HepG2 (cell line): ENCODE results near the gene ADAMTS17. TPM values are rescaled to one million over a fixed set of nuclear protein-coding genes. Genes with fewer than 3 reads are reported as not detected.
A peak's percentile ranks its signal among the peaks of the same experiment; 100 is the strongest.

Source experiments
- ATAC-seq: fragments of 200-7000 bp; cut with Tn5 transposase; 3 replicates; pipeline ENCODE4 v1.9.1; 2020; ENCODE audit warnings: mild to moderate bottlenecking, moderate library complexity
- BruUV-seq: library from RNA; stranded (reverse); fragments of 400-500 nt; replicated peaks from 2 replicates; lab custom pipeline; 2021; lab: Mats Ljungman, UMichigan
- CTCF ChIA-PET: fragments of 300-600 bp; formaldehyde crosslinking; extraction: SDS; loops from one replicate; lab custom pipeline; 2021; ENCODE audit warnings: low total read pairs, inconsistent platforms, low intra/inter-chr PET ratio; lab: Yijun Ruan, JAX
- POLR2A ChIA-PET: fragments of 350-600 bp; sonication (Branson Sonifier 250); formaldehyde crosslinking; loops from one replicate; lab custom pipeline; 2020; ENCODE audit warnings: antibody characterized with exemption, inconsistent platforms; lab: Yijun Ruan, JAX
- DNase-seq: peaks from one replicate; pipeline ENCODE4 v3.0.0-alpha.2; 2015; ENCODE audit warnings: low spot score
- FAIRE-seq: peaks from 3 replicates; lab custom pipeline; 2011; peaks lifted over from hg19 to GRCh38; lab: Jason Lieb, UNC
- H2AFZ ChIP-seq: one replicate; pipeline ENCODE4 v1.6.1; 2011; ENCODE audit warnings: low read length, inconsistent platforms
- H3K27ac ChIP-seq: fragments of 300-600 bp; 3 replicates; pipeline ENCODE4 v1.8.0; 2011; ENCODE audit warnings: mixed run types, mild to moderate bottlenecking, mixed read lengths, low read length, inconsistent platforms; ENCODE audit not compliant: insufficient read depth; ENCODE audit errors: extremely low read length
- H3K27me3 ChIP-seq, 2 experiments: fragments of 200-600 bp in 1 of 2; 2 replicates in 1 of 2; 3 replicates in 1 of 2; pipeline versions ENCODE4 v1.6.0 to v1.8.0; 2011; ENCODE audit warnings: low read length in 2 of 2, mild to moderate bottlenecking in 2 of 2, moderate library complexity in 2 of 2, inconsistent platforms in 1 of 2; ENCODE audit not compliant: insufficient read depth in 2 of 2, control insufficient read depth in 1 of 2
- H3K36me3 ChIP-seq, 2 experiments: fragments of 200-600 bp in 1 of 2; replicated peaks in 1 of 2; 2 replicates in 1 of 2; 3 replicates in 1 of 2; pipeline versions ENCODE4 v1.5.1 to v1.8.0; 2011; ENCODE audit warnings: low read length in 2 of 2, inconsistent platforms in 1 of 2; ENCODE audit not compliant: insufficient read depth in 2 of 2, control insufficient read depth in 1 of 2
- H3K4me1 ChIP-seq: 2 replicates; pipeline ENCODE4 v1.5.1; 2012; ENCODE audit warnings: low read length, inconsistent platforms; ENCODE audit not compliant: insufficient read depth
- H3K4me2 ChIP-seq: 2 replicates; pipeline ENCODE4 v1.6.0; 2011; ENCODE audit warnings: low read depth, low read length, inconsistent platforms
- H3K4me3 ChIP-seq, 3 experiments: fragments of 200-600 bp in 1 of 3; sonication (generic), shearing (Covaris generic) in 1 of 3; replicated peaks in 1 of 3; 2 replicates each; pipeline ENCODE4 v1.5.1; 2011 to 2016; ENCODE audit warnings: low read length in 3 of 3, inconsistent platforms in 2 of 3, low read depth in 2 of 3, mild to moderate bottlenecking in 2 of 3, control low read depth in 1 of 3, mixed read lengths in 1 of 3; ENCODE audit not compliant: insufficient read depth in 1 of 3
- H3K79me2 ChIP-seq: one replicate; pipeline ENCODE4 v1.6.1; 2011; ENCODE audit warnings: low read length, inconsistent platforms; ENCODE audit not compliant: insufficient read depth
- H3K9ac ChIP-seq: 2 replicates; pipeline ENCODE4 v1.6.0; 2011; ENCODE audit warnings: mild to moderate bottlenecking, low read depth, low read length, inconsistent platforms; ENCODE audit not compliant: insufficient read depth
- H3K9me3 ChIP-seq: 2 replicates; pipeline ENCODE4 v1.5.1; 2012; ENCODE audit warnings: mild to moderate bottlenecking, low read length
- H4K20me1 ChIP-seq: 2 replicates; pipeline ENCODE4 v1.6.0; 2011; ENCODE audit warnings: inconsistent platforms, mild to moderate bottlenecking, low read length, moderate library complexity; ENCODE audit not compliant: insufficient read depth
- ATF7-NPFF ChIP-seq: sonication (generic); formaldehyde crosslinking; IDR thresholded peaks from 2 replicates; pipeline ENCODE4 v1.8.1; 2023; ENCODE audit warnings: mild to moderate bottlenecking, low read depth, missing genetic modification reagents, moderate library complexity
- ERF ChIP-seq: IDR thresholded peaks from 2 replicates; pipeline ENCODE4 v1.6.1; 2018; ENCODE audit warnings: missing biosample characterization, missing genetic modification reagents
- MNT ChIP-seq: fragments of 450-650 bp; IDR thresholded peaks from 2 replicates; pipeline ENCODE4 v1.6.1; 2016
- MZF1 ChIP-seq: sonication (generic); formaldehyde crosslinking; IDR thresholded peaks from 2 replicates; pipeline ENCODE4 v1.8.1; 2023; ENCODE audit warnings: mild to moderate bottlenecking, missing genetic modification reagents, borderline replicate concordance
- PAF1 ChIP-seq: IDR thresholded peaks from 2 replicates; pipeline ENCODE4 v1.6.1; 2016; ENCODE audit warnings: missing genetic modification reagents, missing compliant biosample characterization
- PAWR ChIP-seq: sonication (generic); formaldehyde crosslinking; IDR thresholded peaks from 2 replicates; pipeline ENCODE4 v1.4.0; 2020; ENCODE audit warnings: missing genetic modification reagents, mild to moderate bottlenecking, borderline replicate concordance
- RFXAP ChIP-seq: sonication (generic); formaldehyde crosslinking; IDR thresholded peaks from 2 replicates; pipeline ENCODE4 v1.4.0; 2020; ENCODE audit warnings: missing genetic modification reagents, borderline replicate concordance
- STAT6 ChIP-seq: sonication (generic); formaldehyde crosslinking; IDR thresholded peaks from 2 replicates; pipeline ENCODE4 v1.4.0; 2020; ENCODE audit warnings: missing genetic modification reagents, mild to moderate bottlenecking, borderline replicate concordance
- ZKSCAN5 ChIP-seq: sonication (generic); formaldehyde crosslinking; IDR thresholded peaks from 2 replicates; pipeline ENCODE4 v1.5.1; 2020; ENCODE audit warnings: mild to moderate bottlenecking, missing genetic modification reagents
- ZNF225 ChIP-seq: sonication (generic); formaldehyde crosslinking; IDR thresholded peaks from 2 replicates; pipeline ENCODE4 v1.4.0; 2020; ENCODE audit warnings: mild to moderate bottlenecking, missing genetic modification reagents
- ZNF382 ChIP-seq: sonication (generic); formaldehyde crosslinking; IDR thresholded peaks from 2 replicates; pipeline ENCODE4 v1.5.0; 2020; ENCODE audit warnings: missing genetic modification reagents, mild to moderate bottlenecking, borderline replicate concordance
- ZNF383 ChIP-seq: sonication (generic); formaldehyde crosslinking; IDR thresholded peaks from 2 replicates; pipeline ENCODE4 v1.4.0; 2020; ENCODE audit warnings: missing genetic modification reagents, mild to moderate bottlenecking, borderline replicate concordance
- WGBS: methylation state at CpG from one replicate; pipeline ENCODE4 v1.1.6; 2017; ENCODE audit warnings: low lambda C conversion rate; 5-methylcytosine and 5-hydroxymethylcytosine counted together
- in situ Hi-C: cut with HindIII; loops from 2 replicates; pipeline ENCODE4 v1.10.0; 2017; ENCODE audit warnings: low pct_unique_long_range_greater_than_20kb; ENCODE audit not compliant: extremely low pct_ligation_motif_present
- intact Hi-C: fragments of 100-400 bp; cut with micrococcal nuclease; formaldehyde crosslinking; loops from one replicate; pipeline ENCODE4 v1.10.0; 2022; ENCODE audit not compliant: unreplicated experiment
- polyA plus RNA-seq, 8 experiments: library from polyadenylated mRNA; depleted of rRNA in 3 of 8; stranded (reverse) in 7 of 8; unstranded in 1 of 8; fragments of >200 nt; fragmentation: Illumina TruSeq in 4 of 8; extraction: Trizol in 4 of 8; gene quantifications; 2 replicates each; pipeline versions ENCODE4 v1.2.1 to v1.2.3, GENCODE V29; 2011 to 2016; ENCODE audit warnings: low read depth in 4 of 8, missing spikeins in 1 of 8, mixed read lengths in 1 of 8; ENCODE audit not compliant: insufficient read depth in 1 of 8
- total RNA-seq, 5 experiments: library from RNA; depleted of rRNA; stranded (reverse); fragments of >200 nt; fragmentation: Illumina TruSeq; extraction: Trizol; gene quantifications; 2 replicates each; pipeline ENCODE4 v1.2.3, GENCODE V29; 2016; ENCODE audit warnings: low read depth in 1 of 5

The ADAMTS17 gene
- total and polyA plus RNA-seq, 2 of the 13 experiments (the other 11 are each of a cell fraction or from before 2014, with no cell fraction given), result 0.02 to 0.04 TPM

GRCh38 chr15:100112636-100113305 is 229.0 kb downstream of the ADAMTS17 start:
- WGBS, result 44% methylated on average over 10 of the region's 14 CpGs
- Histone ChIP-seq H3K27ac (no peak overlapping the region), H3K79me2 (no peaks in the 10 kb centered on the region), H4K20me1 (no peaks in the 10 kb centered on the region), H2AFZ (no peak overlapping the region), H3K9me3 (no peaks in the 10 kb centered on the region), H3K36me3 (no peaks in the 10 kb centered on the region), H3K4me3 (no peak overlapping the region), H3K4me2 (no peak overlapping the region), H3K27me3 (no peaks in the 10 kb centered on the region; a peak in 1 of 5 replicates), H3K9ac (no peak overlapping the region), H3K4me1 (peaks cover 16% of the 10 kb centered on the region; the same call in 1 of the 2 replicates)
- intact Hi-C loops, result no loop called here
- TF ChIP-seq MNT (0 out of 2 replicates have a peak, but pooled peaks have one; percentile 14), ZNF383 (CRISPR knock-in tag) (no peak)
- no peak for DNase-seq
- no peak for ATAC-seq
- in situ Hi-C loops, result no loop called here
- ChIA-PET POLR2A (no interaction called here), CTCF (no interaction called here)
- BruUV-seq, result no TSS peak
- FAIRE-seq, result no peak

- intact Hi-C loops (no loop called here), in situ Hi-C loops (no loop called here)
- no peak for ATAC-seq
- H3K4me3 ChIP-seq, result no peak overlapping the region
- H2AFZ ChIP-seq, result no peak overlapping the region
- H3K4me2 ChIP-seq, result no peak overlapping the region
- 28% methylated on average over 2 of the region's 5 CpGs for WGBS
- no peaks in the 10 kb centered on the region for H3K36me3 ChIP-seq
- no peaks in the 10 kb centered on the region for H3K79me2 ChIP-seq
- H3K27me3 ChIP-seq, result no peaks in the 10 kb centered on the region; a peak in 2 of 5 replicates
- no peak for FAIRE-seq
- POLR2A ChIA-PET, result no interaction called here
- no peak for TF ChIP-seq STAT6 (CRISPR knock-in tag)
- TF ChIP-seq MZF1 (CRISPR knock-in tag), result no peak
- TF ChIP-seq PAWR (CRISPR knock-in tag), result no peak
- no peak for TF ChIP-seq ERF (CRISPR knock-in tag)
- no peak for TF ChIP-seq ZKSCAN5 (CRISPR knock-in tag)
- TF ChIP-seq RFXAP, result no peak
- no peak for TF ChIP-seq PAF1 (CRISPR knock-in tag)
- no peak for TF ChIP-seq ZNF225 (CRISPR knock-in tag)
- no peak for TF ChIP-seq ZNF382 (CRISPR knock-in tag)
- no peak for TF ChIP-seq ATF7-NPFF (CRISPR knock-in tag)
- TF ChIP-seq, all 625 proteins: peak for 0
- BruUV-seq, result no TSS peak
- Histone ChIP-seq H3K9ac (no peak overlapping the region), H4K20me1 (no peaks in the 10 kb centered on the region), H3K27ac (no peak overlapping the region), H3K9me3 (no peaks in the 10 kb centered on the region), H3K4me1 (peaks cover 16% of the 10 kb centered on the region; the same call in 1 of the 2 replicates)
- CTCF ChIA-PET, result no interaction called here
- no peak for DNase-seq
Measured at GRCh38 chr15:100112061-100112420, 229.7 kb downstream of the ADAMTS17 start.
